Mucosa of descending colon (tissue), 3 donors: ENCODE data around the gene MXD3. TPM values are rescaled to one million over a fixed set of nuclear protein-coding genes. Genes with fewer than 3 reads are reported as not detected.
A peak's percentile ranks its signal among the peaks of the same experiment; 100 is the strongest.

ENCODE experiments used
- ATAC-seq: fragments of 200-7000 bp; cut with Tn5 transposase; one replicate; pipeline ENCODE4 v1.9.1; 2020; ENCODE audit warnings: mild to moderate bottlenecking, moderate library complexity
- DNase-seq, 3 donors: peaks; one replicate each; pipeline ENCODE4 v3.0.0-alpha.2; 2020
- H3K36me3 ChIP-seq: fragments of 200-600 bp; one replicate; pipeline ENCODE4 v1.8.0; 2021; ENCODE audit warnings: low read depth, mild to moderate bottlenecking
- H3K4me1 ChIP-seq: fragments of 200-600 bp; one replicate; pipeline ENCODE4 v1.8.0; 2021; ENCODE audit warnings: low read depth, mild to moderate bottlenecking
- H3K4me3 ChIP-seq: fragments of 200-600 bp; one replicate; pipeline ENCODE4 v1.8.0; 2021; ENCODE audit warnings: mild to moderate bottlenecking
- H3K9me3 ChIP-seq: fragments of 200-600 bp; one replicate; pipeline ENCODE4 v1.8.0; 2021; ENCODE audit warnings: mild to moderate bottlenecking
- CTCF ChIP-seq: fragments of 200-600 bp; IDR thresholded peaks from one replicate; pipeline ENCODE4 v1.8.0; 2022; ENCODE audit warnings: antibody characterized with exemption, mild to moderate bottlenecking
- intact Hi-C, 2 donors: fragments of 100-400 bp; cut with DNase I in 1 of 2; cut with micrococcal nuclease in 1 of 2; formaldehyde crosslinking; loops; one replicate each; pipeline versions ENCODE4 v1.11.0 to v1.11.1; 2022; cut with DNase I, micrococcal nuclease
- total RNA-seq, 3 donors: library from RNA; stranded (reverse); fragmentation: NEBNext Ultra II Directional in 2 of 3; extraction: Animal tissue kit (Norgen Biotek cat#: 25700) in 2 of 3; gene quantifications; one replicate each; pipeline versions ENCODE4 v1.2.1 to v1.2.4, GENCODE V29; 2021 to 2023
- donor health status: DM: no; HTN: no; CAD: no; lungs with moderate emphysema.
- donor health status: DM: no; HTN: no; CAD: no.
- donor health status: DM: no; HTN: yes; CAD: no.

The MXD3 gene
- total RNA-seq, 3 donors from 2014 or later = 10.3 to 19.4 (median 10.9) TPM

- DNase-seq (no peak), ATAC-seq (no peak)
- H3K4me1 ChIP-seq = peaks cover 42% of the 10 kb centered on the region
- no peak overlapping the region for H3K4me3 ChIP-seq
- intact Hi-C loops = no loop called here
- no peak for TF ChIP-seq CTCF
- H3K36me3 ChIP-seq = peaks cover 9% of the 10 kb centered on the region
- no peaks in the 10 kb centered on the region for H3K9me3 ChIP-seq
Observed at GRCh38 chr5:177297922-177298321, 13.8 kb downstream of the MXD3 start.

DNA sequence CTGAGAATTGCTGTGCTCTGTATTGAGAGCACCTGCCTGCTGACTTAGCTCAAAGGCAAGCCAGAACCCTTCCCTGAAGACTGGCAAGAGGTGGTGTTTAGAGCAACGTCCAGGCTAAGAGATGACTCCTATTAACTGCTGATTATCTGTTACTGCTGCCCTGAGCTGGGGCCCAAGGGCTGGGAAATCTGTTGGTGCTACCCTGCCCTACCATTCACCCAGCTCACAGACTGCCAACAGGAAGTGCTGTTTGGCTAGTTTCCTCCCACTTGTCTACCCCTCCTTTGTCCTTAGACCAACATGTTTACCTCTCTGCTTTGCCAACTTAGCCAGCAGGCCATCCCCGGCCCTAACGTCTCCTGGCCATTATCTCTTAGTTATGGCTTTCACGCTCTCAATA is 15.1 kb downstream of the MXD3 start:
- DNase-seq (no peak), ATAC-seq (peak; percentile 31)
- Histone ChIP-seq H3K9me3 (no peaks in the 10 kb centered on the region), H3K4me3 (no peak overlapping the region), H3K4me1 (peaks cover 30% of the 10 kb centered on the region), H3K36me3 (peaks cover 9% of the 10 kb centered on the region)
- TF ChIP-seq CTCF = no peak
- intact Hi-C loops = no loop called here

DNA sequence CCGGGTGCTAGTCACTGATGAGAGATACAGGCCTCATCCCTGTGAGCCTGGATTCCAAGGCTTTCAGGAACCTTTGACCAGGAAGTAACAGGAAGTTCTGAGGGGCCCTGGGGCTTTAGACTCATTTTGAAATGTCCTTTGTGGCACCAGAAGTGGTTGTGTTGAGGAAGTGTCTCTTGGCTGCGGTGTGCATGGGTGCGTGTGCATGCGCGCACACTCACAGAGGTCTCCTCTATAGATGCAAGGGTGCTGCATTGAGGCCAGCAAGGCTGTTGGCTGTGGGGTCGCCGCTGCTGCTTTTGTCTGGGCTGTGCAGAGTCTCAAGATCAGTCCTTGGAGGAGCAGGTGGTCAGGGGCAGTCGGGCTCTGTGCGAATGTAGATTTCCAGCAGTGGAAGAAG is 15.8 kb downstream of the MXD3 start:
- DNase-seq (no peak), ATAC-seq (peak; percentile 2)
- Histone ChIP-seq H3K4me1 (peaks cover 23% of the 10 kb centered on the region), H3K9me3 (no peaks in the 10 kb centered on the region), H3K36me3 (peaks cover 9% of the 10 kb centered on the region), H3K4me3 (no peak overlapping the region)
- TF ChIP-seq CTCF = no peak
- intact Hi-C loops = no loop called here

DNA sequence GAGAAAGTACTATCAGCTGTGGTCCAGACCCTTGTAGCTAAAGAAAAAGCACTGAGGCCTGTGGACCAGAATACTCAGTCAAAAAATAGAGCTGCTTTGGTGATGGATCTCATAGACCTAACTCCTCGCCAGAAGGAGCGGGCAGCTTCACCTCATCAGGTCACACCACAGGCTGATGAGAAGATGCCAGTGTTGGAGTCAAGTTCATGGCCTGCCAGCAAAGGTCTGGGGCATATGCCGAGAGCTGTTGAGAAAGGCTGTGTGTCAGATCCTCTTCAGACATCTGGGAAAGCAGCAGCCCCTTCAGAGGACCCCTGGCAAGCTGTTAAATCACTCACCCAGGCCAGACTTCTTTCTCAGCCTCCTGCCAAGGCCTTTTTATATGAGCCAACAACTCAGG is 17.1 kb downstream of the MXD3 start:
- no peak for ATAC-seq
- Histone ChIP-seq H3K9me3 (no peaks in the 10 kb centered on the region), H3K36me3 (peaks cover 9% of the 10 kb centered on the region), H3K4me3 (no peak overlapping the region), H3K4me1 (peaks cover 10% of the 10 kb centered on the region)
- intact Hi-C loops = no loop called here
- no peak for DNase-seq
- no peak for TF ChIP-seq CTCF

GRCh38 chr5:177293819-177294581 is 17.7 kb downstream of the MXD3 start:
- ATAC-seq (no peak), DNase-seq (no peak)
- H3K9me3 ChIP-seq = no peaks in the 10 kb centered on the region
- no peak for TF ChIP-seq CTCF
- H3K4me1 ChIP-seq = peaks cover 4% of the 10 kb centered on the region
- H3K4me3 ChIP-seq = no peak overlapping the region
- peaks cover 9% of the 10 kb centered on the region for H3K36me3 ChIP-seq
- intact Hi-C loops = no loop called here
